Globus pallidus (tissue), 1 donor: ENCODE measurements around the gene ARFRP1.

Experiments
- DNase-seq: peaks from one replicate; pipeline ENCODE4 v3.0.0-alpha.2; 2015; ENCODE audit warnings: low spot score

ARFRP1 gene

GRCh38 chr20:63743210-63743970, 35.6 kb upstream of the ARFRP1 start:
- DNase-seq: no peak

DNA sequence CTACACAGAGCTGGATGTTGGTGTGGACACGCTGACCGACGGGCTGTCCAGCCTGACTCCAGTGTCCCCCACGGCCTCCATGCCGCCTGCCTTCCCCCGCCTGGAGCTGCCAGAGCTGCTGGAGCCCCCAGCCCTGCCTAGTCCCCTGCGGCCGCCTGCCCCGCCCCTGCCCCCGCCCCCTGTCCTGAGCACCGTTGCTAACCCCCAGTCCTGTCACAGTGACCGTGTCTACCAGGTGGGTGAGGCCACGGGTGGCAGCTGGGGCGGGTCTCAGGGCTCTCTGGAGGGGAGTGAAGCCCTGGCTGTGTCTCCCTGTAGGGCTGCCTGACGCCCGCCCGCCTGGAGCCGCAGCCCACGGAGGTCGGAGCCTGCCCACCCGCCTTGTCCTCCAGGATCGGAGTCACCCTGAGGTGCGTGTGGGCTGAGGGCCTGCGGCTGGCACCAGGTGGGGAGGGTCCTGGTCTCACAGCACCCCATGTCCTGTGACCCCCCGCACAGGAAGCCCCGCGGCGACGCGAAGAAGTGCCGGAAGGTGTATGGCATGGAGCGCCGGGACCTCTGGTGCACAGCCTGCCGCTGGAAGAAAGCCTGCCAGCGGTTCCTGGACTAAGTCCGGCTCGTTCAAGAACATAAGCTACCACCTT, 34.7 kb upstream of the ARFRP1 start:
- no peak for DNase-seq

DNA sequence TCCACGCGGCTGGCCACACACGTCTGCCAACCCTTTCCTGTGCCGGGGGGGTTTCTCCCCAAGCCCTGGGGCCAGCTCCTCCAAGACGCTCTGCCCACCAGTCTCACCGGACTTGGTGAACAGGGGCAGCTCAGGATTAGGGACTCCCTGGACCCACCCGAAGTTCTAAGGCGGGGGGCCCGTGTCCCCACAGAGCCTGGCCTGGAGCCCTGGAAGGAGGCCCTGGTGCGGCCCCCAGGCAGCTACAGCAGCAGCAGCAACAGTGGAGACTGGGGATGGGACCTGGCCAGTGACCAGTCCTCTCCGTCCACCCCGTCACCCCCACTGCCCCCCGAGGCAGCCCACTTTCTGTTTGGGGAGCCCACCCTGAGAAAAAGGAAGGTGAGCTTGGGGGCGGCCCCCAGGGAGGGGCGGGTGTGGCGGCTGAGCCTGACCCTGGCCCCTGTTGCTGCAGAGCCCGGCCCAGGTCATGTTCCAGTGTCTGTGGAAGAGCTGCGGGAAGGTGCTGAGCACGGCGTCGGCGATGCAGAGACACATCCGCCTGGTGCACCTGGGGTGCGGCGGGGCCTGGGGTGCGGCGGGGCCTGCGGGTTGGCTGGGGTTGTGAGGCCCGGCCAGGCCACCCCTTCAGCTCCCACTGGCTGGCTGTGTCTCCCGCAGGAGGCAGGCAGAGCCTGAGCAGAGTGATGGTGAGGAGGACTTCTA, 34.1 kb upstream of the ARFRP1 start:
- no peak for DNase-seq

DNA sequence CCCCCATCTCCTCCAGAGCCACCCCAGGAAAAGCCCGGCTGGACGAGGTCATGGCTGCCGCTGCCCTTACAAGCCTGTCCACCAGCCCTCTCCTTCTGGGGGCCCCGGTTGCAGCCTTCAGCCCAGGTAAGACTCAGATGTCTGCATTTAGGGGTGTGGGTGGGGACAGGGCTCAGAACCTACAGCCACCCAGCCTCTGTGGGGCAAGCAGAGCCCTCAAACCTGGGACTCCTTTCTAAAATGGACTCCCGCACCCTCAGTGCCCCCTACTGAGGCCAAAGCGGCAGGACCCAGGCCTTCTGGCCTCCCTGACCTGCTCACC, 33.5 kb upstream of the ARFRP1 start:
- DNase-seq: no peak

- peak; percentile 61 for DNase-seq
These were observed 33.0 kb upstream of the ARFRP1 start for GRCh38 chr20:63740627-63741353.

DNA sequence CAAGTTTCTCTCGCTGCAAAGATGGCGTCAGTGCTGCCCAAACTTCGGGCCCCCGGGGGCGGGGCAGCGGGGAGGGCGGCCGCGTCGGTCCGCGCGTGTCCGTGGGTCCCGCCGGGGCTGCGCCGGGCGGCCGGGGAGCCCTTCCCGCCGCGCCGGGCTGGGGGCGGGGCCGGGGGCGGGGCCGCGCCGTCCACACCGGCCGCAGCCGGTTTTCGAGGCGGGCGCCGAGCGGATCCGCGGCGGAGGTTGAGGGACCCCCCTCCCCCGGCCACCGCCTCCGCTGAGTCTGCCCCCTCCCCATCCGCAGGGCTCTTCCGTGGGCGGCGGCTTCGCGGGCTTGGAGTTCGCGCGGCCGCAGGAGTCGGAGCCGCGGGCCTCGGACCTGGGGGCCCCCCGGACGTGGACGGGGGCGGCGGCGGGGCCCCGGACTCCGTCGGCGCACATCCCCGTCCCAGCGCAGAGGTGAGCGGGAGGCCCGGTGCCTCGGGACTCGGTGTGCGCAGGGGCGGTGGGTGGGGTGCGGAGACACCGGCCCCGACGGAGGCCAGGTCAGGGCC, 32.4 kb upstream of the ARFRP1 start:
- DNase-seq: peak; percentile 28

DNA sequence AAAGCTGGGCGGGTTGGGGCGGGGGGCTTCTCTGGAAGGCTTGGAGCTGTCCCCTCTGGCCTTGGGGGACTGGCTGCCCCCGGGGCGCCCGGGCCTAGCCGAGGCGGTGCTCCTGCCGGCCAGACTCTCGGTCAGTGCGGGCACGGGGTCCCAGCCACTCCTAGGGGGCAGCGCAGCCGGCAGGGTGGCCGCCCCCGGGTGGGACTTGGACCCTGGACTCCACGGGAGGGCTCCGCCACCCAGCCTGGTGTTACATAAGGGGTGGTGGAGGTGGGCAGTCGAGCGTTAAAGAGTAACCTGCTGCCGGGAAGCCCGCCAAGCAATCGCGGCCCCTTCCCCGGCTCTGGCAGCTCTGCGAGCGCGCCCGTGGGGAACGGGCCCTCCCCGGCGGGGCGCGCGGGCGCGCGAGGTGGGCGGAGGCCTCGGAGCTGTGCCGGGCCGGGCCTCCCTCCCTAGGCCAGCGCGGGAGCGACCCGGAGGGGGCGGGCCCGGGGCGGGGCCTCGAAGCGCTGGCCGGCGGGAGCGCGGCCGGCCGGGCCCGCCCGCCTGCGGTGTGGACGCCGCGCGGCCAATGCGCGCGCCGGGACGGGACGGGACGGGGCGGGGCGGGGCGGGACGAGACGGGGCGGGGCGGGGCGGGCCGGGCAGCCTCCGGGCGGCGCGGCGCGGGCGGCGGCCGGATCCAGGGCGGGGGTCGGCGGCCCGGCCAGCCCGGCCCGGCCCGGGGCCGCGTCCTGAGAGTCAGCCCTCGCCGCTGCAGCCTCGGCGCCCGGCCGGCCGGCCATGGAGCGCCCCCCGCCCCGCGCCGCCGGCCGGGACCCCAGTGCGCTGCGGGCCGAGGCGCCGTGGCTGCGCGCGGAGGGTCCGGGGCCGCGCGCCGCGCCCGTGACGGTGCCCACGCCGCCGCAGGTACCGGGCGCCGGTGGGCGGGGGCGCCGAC, 31.6 kb upstream of the ARFRP1 start, which contains the start of gene SLC2A4RG:
Gene SLC2A4RG (plus strand): TSS at position 647 of the 940 bp plus-strand sequence. CDS start 137 bp downstream, at position 784.
- DNase-seq: peak; percentile 85

DNA sequence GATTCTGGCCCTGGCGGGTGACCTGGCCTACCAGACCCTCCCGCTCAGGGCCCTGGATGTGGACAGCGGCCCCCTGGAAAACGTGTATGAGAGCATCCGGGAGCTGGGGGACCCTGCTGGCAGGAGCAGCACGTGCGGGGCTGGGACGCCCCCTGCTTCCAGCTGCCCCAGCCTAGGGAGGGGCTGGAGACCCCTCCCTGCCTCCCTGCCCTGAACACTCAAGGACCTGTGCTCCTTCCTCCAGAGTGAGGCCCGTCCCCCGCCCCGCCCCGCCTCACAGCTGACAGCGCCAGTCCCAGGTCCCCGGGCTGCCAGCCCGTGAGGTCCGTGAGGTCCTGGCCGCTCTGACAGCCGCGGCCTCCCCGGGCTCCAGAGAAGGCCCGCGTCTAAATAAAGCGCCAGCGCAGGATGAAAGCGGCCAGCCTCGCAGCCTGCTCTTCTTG, 30.9 kb upstream of the ARFRP1 start:
- DNase-seq: peak; percentile 31

GRCh38 chr20:63737945-63738686, 30.3 kb upstream of the ARFRP1 start:
- DNase-seq: no peak

GRCh38 chr20:63737695-63737944, 29.8 kb upstream of the ARFRP1 start:
- DNase-seq: no peak

GRCh38 chr20:63736893-63737694, 29.3 kb upstream of the ARFRP1 start:
- no peak for DNase-seq

GRCh38 chr20:63735859-63736718, 28.3 kb upstream of the ARFRP1 start, which contains the start of gene LIME1:
TSS of gene LIME1 (plus strand) at chr20:63736664. CDS start at chr20:63737550, 886 bp downstream.
- DNase-seq: no peak

- DNase-seq: no peak
These were observed 27.4 kb upstream of the ARFRP1 start for GRCh38 chr20:63734946-63735858.

DNA sequence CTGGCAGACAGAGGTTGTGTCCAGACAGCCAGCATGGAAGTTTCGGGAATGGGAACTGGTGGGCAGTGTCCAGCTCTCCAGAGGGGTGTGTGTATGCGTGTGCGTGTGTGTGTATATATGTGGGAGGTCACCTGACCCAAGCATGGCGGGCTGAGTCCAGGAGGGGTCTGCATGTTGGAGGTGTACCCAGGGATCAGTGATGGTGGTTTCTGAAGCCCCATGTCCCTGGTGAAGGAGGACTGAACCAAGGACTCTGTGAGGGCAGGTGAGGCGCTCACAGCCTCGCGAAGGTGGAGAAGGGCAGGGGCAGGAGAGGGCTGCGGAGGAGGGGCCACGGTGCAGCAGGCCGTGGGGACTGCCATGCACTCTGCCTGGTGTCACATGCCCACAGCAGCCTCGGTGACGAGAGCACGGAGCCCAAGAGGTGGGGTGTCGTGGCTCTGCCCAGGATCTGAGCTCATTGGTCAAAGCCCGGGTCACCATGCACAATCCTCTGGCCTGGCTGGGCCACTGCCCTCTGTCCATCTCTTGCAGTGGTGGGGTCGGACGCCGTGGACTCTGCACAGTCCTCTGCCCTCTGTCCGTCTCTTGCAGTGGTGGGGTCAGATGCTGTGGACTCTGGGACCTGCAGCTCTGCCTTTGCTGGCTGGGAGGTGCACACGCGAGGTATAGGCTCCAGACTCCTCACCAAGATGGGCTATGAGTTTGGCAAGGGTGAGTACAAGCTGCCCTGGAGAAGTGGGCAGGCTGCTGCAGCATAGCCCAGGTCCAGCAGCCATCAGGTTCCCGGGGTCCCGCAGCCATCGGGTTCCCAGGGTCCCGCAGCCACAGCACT, 26.6 kb upstream of the ARFRP1 start:
- no peak for DNase-seq

GRCh38 chr20:63733579-63734081, 25.9 kb upstream of the ARFRP1 start:
- DNase-seq: no peak

DNA sequence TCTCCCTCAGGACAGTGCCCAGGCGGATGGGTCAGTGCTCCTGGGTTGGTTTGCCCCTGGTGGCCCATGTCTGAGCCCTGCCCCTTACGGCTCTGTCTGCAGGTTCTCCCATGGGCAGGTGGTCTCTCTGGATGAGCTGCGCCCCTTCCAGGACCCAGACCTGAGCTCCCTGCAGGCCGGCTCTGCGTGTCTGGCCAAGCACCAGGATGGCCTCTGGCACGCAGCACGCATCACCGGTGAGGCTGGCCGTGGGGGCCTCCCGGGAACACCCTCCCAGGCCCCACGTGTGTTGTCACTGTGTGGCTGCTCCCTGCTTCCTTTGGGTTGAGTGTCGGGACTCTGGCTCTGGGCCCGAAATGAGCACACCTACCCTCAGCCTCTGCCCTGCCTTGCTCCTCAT, 25.3 kb upstream of the ARFRP1 start:
- DNase-seq: no peak
